HG03025 (cell line): Measurements from ENCODE around the gene COL7A1.

ENCODE experiments used
- ATAC-seq: cut with Tn5 transposase; IDR thresholded peaks from one replicate; pipeline ENCODE4 v1.9.1; 2021; ENCODE audit warnings: mild to moderate bottlenecking, moderate library complexity; ENCODE audit not compliant: unreplicated experiment, low FRiP score

COL7A1 gene

GRCh38 chr3:48592519-48593087 lies 2.5 kb downstream of the COL7A1 start:
- ATAC-seq: no peak

DNA sequence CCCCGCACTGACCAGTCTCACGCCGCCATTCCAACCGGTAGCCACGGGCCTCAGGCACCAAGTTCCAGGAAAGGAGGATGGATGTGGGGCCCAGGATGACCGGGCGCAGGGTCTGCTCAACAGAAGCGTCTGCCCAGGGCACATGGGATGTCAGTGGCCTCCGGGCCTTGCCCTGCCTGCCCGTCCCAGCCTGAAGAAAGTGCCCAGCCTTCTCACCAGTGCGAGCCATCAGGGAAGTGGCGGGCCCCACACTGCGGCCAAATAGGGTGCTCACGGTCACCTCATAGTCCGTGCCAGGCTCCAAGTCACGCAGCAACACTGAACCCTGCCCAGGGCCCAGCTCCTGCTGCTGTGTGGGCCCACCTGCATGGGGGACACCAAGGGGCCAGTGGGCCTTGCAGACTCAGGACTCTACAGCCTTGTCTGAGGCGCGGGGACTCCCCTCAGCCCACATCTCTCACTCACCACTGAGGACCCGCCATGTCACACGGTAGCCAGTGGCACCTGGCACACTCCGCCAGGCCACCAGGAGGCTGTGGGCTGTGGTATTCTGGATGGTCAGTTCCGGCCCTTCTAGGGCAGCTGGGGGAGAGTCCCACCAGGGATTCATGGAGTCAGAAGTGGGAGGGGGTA lies 3.1 kb downstream of the COL7A1 start:
- ATAC-seq: no peak

DNA sequence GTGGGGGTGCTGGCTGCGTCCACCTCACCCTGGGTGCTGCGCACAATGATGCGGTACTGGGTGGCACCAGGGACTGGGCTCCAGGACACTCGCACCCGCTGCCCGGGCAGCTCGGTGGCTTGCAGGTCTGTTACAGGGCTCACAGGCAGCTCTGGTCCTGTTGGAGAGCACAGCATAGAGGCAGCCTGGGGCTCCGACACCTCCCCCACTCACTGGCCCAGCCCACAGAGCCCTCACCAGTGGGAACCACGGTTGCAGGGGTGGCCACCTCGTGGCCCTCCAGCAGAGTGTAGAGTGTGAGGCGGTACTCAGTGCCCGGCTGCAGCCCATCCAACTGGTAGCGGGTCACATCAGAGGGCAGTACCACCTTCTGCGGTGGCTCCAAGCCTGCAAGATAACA lies 3.7 kb downstream of the COL7A1 start:
- ATAC-seq: no peak

DNA sequence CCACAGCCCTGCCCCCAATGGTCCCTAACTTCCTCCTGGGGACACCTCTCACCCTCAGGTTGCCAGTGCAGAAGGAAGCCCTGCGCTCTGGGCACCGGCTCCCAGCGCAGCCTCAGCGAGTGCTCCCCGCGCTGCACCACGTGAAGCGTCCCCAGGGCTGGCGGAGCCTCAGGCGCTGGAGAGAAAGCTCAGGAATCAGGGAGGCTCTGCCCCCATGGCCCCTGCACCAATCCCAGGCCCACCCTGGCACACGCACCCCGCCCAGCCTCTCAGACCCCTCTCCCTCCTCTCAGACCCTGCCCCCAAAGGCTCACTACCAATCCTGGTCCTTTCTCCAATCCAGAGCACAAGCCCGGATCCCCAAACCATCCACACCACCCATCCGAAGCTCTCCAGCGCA lies 6.9 kb downstream of the COL7A1 start:
- no peak for ATAC-seq

DNA sequence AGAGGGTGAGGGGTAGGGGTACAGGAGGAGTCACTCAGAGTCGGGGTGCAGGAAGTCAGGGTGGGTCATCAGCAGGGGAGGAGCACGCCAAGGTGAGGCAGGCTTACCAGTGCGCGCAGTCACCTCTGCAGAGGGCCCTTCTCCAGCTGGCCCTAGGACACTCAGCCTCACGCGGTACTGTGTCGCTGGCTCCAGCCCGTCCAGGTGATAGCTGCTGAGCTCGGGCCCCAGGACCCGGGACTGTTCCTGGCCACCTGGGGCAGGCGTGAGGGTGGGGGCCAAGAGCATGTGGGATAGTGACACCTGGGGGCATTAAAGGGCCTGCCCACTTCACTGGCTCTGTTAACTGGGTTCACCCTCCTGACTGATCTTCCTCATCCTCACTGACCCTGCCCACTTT lies 7.4 kb downstream of the COL7A1 start:
- no peak for ATAC-seq

GRCh38 chr3:48585411-48585810 lies 9.7 kb downstream of the COL7A1 start:
- ATAC-seq: no peak

- ATAC-seq: no peak
Measured at GRCh38 chr3:48584836-48585235, 10.3 kb downstream of the COL7A1 start.

- ATAC-seq: no peak
Measured at GRCh38 chr3:48581621-48582481, 13.3 kb downstream of the COL7A1 start.

DNA sequence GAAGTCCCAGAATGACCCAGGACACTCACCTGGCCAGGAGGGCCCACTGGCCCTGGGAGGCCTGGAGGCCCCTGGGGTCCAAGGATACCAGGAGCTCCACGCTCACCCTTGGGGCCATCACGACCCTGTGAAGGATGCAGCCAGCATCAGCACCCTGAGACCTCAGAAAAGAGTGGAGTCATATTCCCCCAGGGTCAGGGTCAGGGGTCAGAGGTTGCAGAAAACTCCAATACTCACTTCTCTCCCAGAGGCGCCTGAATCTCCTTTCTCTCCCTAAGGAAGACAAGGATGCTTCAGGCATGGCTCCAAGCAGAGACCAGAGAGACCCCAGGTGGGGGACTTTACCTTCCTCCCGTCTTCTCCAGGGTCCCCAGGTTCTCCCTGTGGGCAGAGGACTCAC lies 18.5 kb downstream of the COL7A1 start:
- no peak for ATAC-seq

GRCh38 chr3:48575366-48575765 lies 19.8 kb downstream of the COL7A1 start:
- no peak for ATAC-seq

DNA sequence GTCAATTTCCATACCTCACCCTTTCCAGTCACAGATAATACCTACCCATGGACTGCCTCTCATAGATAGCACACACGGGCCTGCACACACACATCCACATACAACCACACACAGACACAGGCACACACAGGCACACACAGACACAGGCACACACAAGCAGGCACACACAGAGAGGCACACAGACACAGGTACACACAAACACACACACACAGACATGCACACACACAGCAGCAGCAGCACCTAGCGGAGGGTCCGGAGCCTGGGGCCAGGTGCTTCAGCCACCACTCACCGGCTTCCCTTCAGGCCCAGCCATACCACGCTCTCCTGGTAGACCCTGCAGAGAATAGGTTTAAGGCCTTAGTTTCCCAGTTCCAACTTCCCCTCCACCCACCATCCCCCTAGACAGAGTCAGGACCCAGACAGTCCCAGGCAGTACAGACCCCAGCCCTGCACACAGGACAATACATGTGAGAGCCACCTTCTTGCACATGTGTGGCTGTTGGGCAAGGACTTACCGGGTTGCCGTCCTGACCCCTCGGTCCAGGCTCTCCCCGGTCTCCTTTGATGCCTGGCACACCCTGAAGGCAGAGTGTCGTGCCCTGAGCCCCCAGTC lies 21.1 kb downstream of the COL7A1 start:
- no peak for ATAC-seq

DNA sequence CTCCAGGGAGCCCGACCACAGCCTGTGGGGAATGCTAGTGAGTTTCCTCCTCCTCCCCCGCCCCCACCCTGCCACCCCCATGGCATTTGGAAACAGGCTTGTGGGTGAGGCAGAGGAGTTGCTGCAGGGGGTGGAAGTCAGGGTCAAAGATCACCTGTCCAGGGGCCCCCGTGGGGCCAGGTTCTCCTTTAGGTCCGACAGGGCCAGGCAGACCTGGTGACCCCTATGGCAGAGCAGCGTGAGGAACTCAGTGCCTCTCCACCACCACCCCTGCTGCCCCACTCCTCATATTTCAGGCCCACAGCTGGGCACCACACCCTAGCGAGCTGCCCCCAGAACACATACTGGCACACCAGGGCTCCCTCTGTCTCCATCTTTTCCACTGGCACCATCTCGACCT lies 22.6 kb downstream of the COL7A1 start:
- ATAC-seq: no peak

DNA sequence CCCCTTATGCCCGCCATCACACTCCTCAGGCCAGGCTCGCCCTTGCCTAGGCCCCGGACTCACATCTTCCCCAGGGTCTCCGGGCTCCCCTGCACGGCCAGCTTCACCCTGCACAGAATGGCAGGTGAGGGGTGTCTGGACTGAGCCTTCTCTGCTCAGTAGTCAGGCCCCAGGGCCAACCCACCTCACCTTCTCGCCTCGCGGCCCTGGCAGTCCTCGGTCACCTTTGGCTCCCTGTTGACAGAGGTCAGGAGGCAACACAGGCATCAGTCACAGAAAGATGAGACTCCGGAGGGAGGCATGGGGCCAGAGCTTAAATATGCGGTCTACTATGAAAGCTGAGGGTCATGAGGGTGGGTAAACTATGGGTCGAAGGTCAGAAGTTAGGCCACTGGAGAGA lies 23.2 kb downstream of the COL7A1 start:
- ATAC-seq: no peak

GRCh38 chr3:48569808-48570450 lies 25.2 kb downstream of the COL7A1 start:
- no peak for ATAC-seq

DNA sequence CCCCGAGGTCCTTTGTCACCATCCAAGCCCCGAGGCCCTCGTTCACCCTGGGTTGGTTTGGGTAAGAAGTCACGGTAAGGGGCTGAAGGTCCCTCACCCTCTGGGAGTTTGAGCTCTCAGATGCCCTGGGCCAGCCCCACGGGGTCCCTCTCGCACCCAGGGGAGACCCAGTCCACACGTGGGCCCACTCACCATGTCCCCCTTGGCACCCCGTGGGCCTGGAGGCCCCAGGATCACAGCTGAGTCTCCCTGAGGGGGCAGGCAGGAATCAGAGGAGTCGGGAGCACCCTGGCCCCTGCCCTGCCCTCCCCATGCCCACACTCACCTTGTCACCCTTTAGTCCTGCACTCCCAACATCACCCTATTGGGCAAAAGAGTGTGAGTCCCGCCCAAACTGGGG lies 25.7 kb downstream of the COL7A1 start:
- ATAC-seq: no peak

GRCh38 chr3:48568476-48568875 lies 26.7 kb downstream of the COL7A1 start:
- no peak for ATAC-seq

DNA sequence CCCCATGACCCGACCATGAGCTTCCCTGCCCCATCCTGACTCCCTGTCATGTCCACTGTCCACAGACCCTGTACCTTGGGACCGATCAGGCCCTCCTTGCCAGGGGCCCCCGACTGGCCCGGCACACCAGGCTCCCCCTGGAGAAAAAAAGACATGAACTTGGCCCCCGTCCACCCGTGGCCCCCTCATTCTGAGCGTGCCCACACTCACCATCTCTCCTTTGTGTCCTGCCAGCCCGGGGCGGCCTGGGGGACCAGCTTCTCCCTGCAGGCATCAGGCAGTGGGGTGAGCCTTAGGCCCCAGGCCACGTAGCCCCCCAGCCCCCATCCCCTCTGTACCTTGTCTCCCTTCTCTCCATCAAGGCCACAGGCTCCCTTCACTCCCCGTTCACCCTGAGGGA lies 27.6 kb downstream of the COL7A1 start:
- ATAC-seq: no peak

DNA sequence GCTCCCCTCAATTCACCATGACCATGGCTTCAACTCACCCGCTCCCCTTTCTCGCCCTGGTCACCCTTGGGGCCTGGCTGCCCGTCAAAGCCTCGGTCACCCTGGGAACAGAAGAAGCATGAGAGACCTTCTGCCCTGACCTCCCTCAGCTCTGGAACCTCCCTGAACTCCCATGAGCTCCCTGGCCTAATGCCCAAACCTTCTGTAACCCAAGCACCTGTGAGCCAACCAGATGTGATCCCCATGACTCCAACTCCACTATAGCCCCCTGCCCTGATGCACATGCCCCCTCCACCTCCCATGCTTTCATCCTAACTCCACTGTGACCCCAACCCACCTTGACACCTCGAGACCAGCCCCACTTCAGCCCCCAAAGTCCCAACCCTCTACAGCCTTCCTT lies 28.0 kb downstream of the COL7A1 start:
- ATAC-seq: no peak

GRCh38 chr3:48566401-48566760 lies 28.7 kb downstream of the COL7A1 start:
- ATAC-seq: no peak

GRCh38 chr3:48565591-48566400 lies 29.3 kb downstream of the COL7A1 start:
- ATAC-seq: no peak
